K562 (cell line): ENCODE data around the gene KIAA0040. TPM values are rescaled to one million over a fixed set of nuclear protein-coding genes. Genes with fewer than 3 reads are reported as not detected.

Source experiments
- ARID1B ChIP-seq: fragments of 450-650 bp; IDR thresholded peaks from 2 replicates; pipeline ENCODE4 v1.6.1; 2016; ENCODE audit warnings: antibody characterized with exemption, mild to moderate bottlenecking, inconsistent platforms
- MCM7 ChIP-seq, 2 experiments: fragments of 450-650 bp; IDR thresholded peaks; 2 replicates each; pipeline ENCODE4 v1.6.1; 2016 to 2018
- PTRF ChIP-seq: fragments of 450-650 bp; IDR thresholded peaks from 2 replicates; pipeline ENCODE4 v1.6.1; 2016; ENCODE audit warnings: mild to moderate bottlenecking, missing genetic modification characterization, missing compliant biosample characterization
- TCF7 ChIP-seq: sonication (generic); IDR thresholded peaks from 2 replicates; pipeline ENCODE4 v1.6.1; 2016; ENCODE audit warnings: antibody characterized with exemption, borderline replicate concordance
- TGIF2 ChIP-seq: sonication (generic); formaldehyde crosslinking; IDR thresholded peaks from 2 replicates; pipeline ENCODE4 v1.8.1; 2022; ENCODE audit warnings: mild to moderate bottlenecking, missing genetic modification reagents, moderate library complexity
- ZNF274 ChIP-seq: IDR thresholded peaks from 2 replicates; pipeline ENCODE4 v1.6.1; 2011; ENCODE audit warnings: low read depth, mild to moderate bottlenecking, low read length, moderate library complexity, borderline replicate concordance
- polyA plus RNA-seq, 8 experiments: library from polyadenylated mRNA; depleted of rRNA in 4 of 8; stranded (reverse) in 5 of 8; unstranded in 3 of 8; fragments of >200 nt; fragmentation: Nextera tagmentation in 2 of 8; fragmentation: Illumina TruSeq in 1 of 8; extraction: Ambion mirVana in 2 of 8; extraction: Trizol in 1 of 8; gene quantifications; 2 replicates each; pipeline versions ENCODE4 v1.2.1 to v1.2.3, GENCODE V29; 2011 to 2014; ENCODE audit warnings: inconsistent platforms in 1 of 8, missing spikeins in 1 of 8
- total RNA-seq, 7 experiments: library from RNA; depleted of rRNA in 6 of 7; stranded (reverse); fragments of >200 nt in 6 of 7; fragmentation: Illumina TruSeq in 2 of 7; extraction: Trizol in 2 of 7; gene quantifications; 2 replicates each; pipeline versions ENCODE4 v1.2.1 to v1.2.3, GENCODE V29; 2011 to 2021; ENCODE audit warnings: low replicate concordance in 1 of 7
- TF ChIP-seq, protein P1 (sequence below), 2 experiments: fragments of 450-650 bp; formaldehyde crosslinking in 1 of 2; IDR thresholded peaks; 2 replicates each; pipeline versions ENCODE4 v1.4.0 to v1.6.1; 2014 to 2020; ENCODE audit warnings: mild to moderate bottlenecking in 2 of 2, borderline replicate concordance in 1 of 2, low read depth in 1 of 2
- TF ChIP-seq, protein P2 (sequence below): fragments of 450-650 bp; IDR thresholded peaks from 2 replicates; pipeline ENCODE4 v1.6.1; 2017; ENCODE audit warnings: antibody characterized with exemption

KIAA0040 gene
- total and polyA plus RNA-seq, 9 of the 15 experiments (the other 6 are each of a cell fraction or from before 2014, with no cell fraction given), result 3.4 to 13.6 (median 7.1) TPM

DNA sequence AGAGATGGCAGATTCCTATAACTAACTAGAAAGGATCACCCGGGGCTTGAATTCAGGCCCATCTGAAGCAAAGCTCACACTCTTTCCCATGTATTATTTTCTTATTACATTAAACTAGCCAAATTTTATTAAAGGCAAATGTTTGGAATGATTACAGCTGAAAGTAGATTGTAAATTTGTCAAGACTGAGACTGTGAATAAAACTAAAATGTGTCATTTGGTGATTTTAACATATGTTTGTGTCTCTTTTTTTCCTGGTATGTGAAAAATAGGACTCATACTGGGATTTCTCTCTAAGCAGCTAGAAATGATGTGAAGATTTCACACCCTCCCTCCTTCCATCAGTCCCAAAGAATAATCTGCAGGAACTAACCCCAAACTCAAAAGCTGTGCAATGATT lies 19.1 kb upstream of the KIAA0040 start (continued):
- TF ChIP-seq, protein P1, sequence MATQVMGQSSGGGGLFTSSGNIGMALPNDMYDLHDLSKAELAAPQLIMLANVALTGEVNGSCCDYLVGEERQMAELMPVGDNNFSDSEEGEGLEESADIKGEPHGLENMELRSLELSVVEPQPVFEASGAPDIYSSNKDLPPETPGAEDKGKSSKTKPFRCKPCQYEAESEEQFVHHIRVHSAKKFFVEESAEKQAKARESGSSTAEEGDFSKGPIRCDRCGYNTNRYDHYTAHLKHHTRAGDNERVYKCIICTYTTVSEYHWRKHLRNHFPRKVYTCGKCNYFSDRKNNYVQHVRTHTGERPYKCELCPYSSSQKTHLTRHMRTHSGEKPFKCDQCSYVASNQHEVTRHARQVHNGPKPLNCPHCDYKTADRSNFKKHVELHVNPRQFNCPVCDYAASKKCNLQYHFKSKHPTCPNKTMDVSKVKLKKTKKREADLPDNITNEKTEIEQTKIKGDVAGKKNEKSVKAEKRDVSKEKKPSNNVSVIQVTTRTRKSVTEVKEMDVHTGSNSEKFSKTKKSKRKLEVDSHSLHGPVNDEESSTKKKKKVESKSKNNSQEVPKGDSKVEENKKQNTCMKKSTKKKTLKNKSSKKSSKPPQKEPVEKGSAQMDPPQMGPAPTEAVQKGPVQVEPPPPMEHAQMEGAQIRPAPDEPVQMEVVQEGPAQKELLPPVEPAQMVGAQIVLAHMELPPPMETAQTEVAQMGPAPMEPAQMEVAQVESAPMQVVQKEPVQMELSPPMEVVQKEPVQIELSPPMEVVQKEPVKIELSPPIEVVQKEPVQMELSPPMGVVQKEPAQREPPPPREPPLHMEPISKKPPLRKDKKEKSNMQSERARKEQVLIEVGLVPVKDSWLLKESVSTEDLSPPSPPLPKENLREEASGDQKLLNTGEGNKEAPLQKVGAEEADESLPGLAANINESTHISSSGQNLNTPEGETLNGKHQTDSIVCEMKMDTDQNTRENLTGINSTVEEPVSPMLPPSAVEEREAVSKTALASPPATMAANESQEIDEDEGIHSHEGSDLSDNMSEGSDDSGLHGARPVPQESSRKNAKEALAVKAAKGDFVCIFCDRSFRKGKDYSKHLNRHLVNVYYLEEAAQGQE (IDR thresholded peaks at IDR 0.05; ENCODE audit: borderline replicate concordance), result no peak
- TF ChIP-seq, protein P1 (CRISPR knock-in tag; IDR thresholded peaks at IDR 0.05; ENCODE audit: low read depth), result no peak
- TF ChIP-seq TCF7 (no peak), PTRF (tag) (no peak), MCM7 (IDR thresholded peaks at IDR 0.05) (no peak), TGIF2 (CRISPR knock-in tag) (no peak), ZNF274 (no peak), ARID1B (no peak)
- TF ChIP-seq, protein P2, sequence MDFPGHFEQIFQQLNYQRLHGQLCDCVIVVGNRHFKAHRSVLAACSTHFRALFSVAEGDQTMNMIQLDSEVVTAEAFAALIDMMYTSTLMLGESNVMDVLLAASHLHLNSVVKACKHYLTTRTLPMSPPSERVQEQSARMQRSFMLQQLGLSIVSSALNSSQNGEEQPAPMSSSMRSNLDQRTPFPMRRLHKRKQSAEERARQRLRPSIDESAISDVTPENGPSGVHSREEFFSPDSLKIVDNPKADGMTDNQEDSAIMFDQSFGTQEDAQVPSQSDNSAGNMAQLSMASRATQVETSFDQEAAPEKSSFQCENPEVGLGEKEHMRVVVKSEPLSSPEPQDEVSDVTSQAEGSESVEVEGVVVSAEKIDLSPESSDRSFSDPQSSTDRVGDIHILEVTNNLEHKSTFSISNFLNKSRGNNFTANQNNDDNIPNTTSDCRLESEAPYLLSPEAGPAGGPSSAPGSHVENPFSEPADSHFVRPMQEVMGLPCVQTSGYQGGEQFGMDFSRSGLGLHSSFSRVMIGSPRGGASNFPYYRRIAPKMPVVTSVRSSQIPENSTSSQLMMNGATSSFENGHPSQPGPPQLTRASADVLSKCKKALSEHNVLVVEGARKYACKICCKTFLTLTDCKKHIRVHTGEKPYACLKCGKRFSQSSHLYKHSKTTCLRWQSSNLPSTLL, result no peak
